Esophagus squamous epithelium (tissue), 5 donors: ENCODE results near the gene ANO8. TPM values are rescaled to one million over a fixed set of nuclear protein-coding genes. Genes with fewer than 3 reads are reported as not detected.

Experiments used
- DNase-seq: peaks from one replicate; lab custom pipeline; 2025; lab: John Stamatoyannopoulos, UW
- H3K27ac ChIP-seq, 4 donors: fragments of 200-600 bp; sonication (generic); one replicate each; pipeline ENCODE4 v1.5.1; 2016 to 2019; ENCODE audit warnings: mild to moderate bottlenecking in 1 of 4
- H3K27me3 ChIP-seq, 4 donors: fragments of 200-600 bp; sonication (generic); 1 replicate in 3 of 4; 2 replicates in 1 of 4; pipeline versions ENCODE4 v1.5.1 to v1.6.0; 2017 to 2021; ENCODE audit warnings: antibody characterized with exemption in 1 of 4
- H3K36me3 ChIP-seq, 3 donors: fragments of 200-600 bp; sonication (generic); one replicate each; pipeline ENCODE4 v1.5.1; 2016 to 2019
- H3K4me1 ChIP-seq, 3 donors: fragments of 200-600 bp; sonication (generic); one replicate each; pipeline ENCODE4 v1.5.1; 2017 to 2019
- H3K4me3 ChIP-seq, 4 donors: fragments of 200-600 bp; sonication (generic); 1 replicate in 3 of 4; 2 replicates in 1 of 4; pipeline ENCODE4 v1.5.1; 2016 to 2019; ENCODE audit warnings: mild to moderate bottlenecking in 2 of 4, moderate library complexity in 1 of 4
- H3K9me3 ChIP-seq, 3 donors: fragments of 200-600 bp; sonication (generic); one replicate each; pipeline ENCODE4 v1.5.1; 2016 to 2019
- POLR2A ChIP-seq, 4 donors: fragments of 450-650 bp; IDR thresholded peaks; one replicate each; pipeline ENCODE4 v1.6.1; 2017; ENCODE audit warnings: antibody characterized with exemption in 4 of 4, mild to moderate bottlenecking in 4 of 4, moderate library complexity in 3 of 4
- WGBS, 2 donors: methylation state at CpG; one replicate each; pipeline ENCODE4 v1.1.5; 2018; 5-methylcytosine and 5-hydroxymethylcytosine counted together
- intact Hi-C: fragments of 100-400 bp; cut with DNase I; formaldehyde crosslinking; loops from one replicate; pipeline ENCODE4 v1.15.0; 2022
- total RNA-seq, 4 donors: library from RNA; depleted of rRNA; stranded (reverse); fragments of >200 nt; gene quantifications; one replicate each; pipeline ENCODE4 v1.1.0, GENCODE V29; 2016
- TF ChIP-seq, protein P1 (sequence below), 6 experiments: fragments of 450-650 bp in 4 of 6; fragments of 200-600 bp in 2 of 6; sonication (generic) in 2 of 6; IDR thresholded peaks; one replicate each; pipeline ENCODE4 v1.5.1; 2016 to 2019; ENCODE audit warnings: antibody characterized with exemption in 6 of 6, mild to moderate bottlenecking in 4 of 6, moderate library complexity in 4 of 6
- donor health status: DM: yes; HTN: yes; CAD: no.

Gene ANO8
- total RNA-seq, 4 donors from 2014 or later: 3.8 to 19.1 (median 6.5) TPM

DNA sequence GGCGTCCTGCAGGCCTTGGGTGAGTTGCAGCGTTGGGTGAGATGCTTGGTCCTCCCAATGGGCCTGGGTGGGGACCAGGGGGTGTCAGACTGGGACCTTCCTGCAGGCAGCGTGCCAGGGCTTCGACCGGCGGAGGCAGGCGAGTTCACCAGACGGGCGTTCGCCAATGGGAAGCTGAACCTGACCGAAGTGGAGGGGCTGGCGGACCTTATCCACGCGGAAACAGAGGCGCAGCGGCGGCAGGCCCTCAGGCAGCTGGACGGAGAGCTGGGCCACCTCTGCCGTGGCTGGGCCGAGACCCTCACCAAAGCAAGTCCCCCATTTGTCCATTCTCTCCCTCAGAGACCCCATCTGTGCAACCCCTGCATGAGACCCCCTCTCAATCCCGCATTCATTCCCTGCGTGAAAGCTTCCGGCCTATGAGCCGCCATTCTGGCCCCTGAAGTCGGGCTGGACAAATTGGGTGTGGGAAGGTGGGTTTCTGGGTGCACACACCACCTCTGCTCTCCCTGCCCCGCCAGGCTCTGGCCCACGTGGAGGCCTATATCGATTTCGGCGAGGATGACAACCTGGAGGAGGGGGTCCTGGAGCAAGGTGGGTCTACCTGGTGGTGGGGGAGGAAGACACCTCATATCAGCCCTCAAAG lies 3.9 kb upstream of the ANO8 start:
- WGBS, 2 donors: 83 to 90% methylated on average over 4 to 20 of the region's 30 CpGs
- no peak for DNase-seq
- Histone ChIP-seq H3K27ac (peak overlapping the region in 3 of 4 donors; percentile 87 to 98 (median 96)), H3K4me3 (peak overlapping the region; percentile 57 to 89 (median 77)), H3K4me1 (peaks cover 30 to 68% (median 33%) of the 10 kb centered on the region in 3 donors), H3K9me3 (no peaks in the 10 kb centered on the region), H3K27me3 (no peaks in the 10 kb centered on the region), H3K36me3 (peaks cover 0 to 21% (median 0%) of the 10 kb centered on the region in 3 donors)
- intact Hi-C loops: no loop called here
- no peak for TF ChIP-seq POLR2A (IDR thresholded peaks at IDR 0.05)
- TF ChIP-seq, protein P1, sequence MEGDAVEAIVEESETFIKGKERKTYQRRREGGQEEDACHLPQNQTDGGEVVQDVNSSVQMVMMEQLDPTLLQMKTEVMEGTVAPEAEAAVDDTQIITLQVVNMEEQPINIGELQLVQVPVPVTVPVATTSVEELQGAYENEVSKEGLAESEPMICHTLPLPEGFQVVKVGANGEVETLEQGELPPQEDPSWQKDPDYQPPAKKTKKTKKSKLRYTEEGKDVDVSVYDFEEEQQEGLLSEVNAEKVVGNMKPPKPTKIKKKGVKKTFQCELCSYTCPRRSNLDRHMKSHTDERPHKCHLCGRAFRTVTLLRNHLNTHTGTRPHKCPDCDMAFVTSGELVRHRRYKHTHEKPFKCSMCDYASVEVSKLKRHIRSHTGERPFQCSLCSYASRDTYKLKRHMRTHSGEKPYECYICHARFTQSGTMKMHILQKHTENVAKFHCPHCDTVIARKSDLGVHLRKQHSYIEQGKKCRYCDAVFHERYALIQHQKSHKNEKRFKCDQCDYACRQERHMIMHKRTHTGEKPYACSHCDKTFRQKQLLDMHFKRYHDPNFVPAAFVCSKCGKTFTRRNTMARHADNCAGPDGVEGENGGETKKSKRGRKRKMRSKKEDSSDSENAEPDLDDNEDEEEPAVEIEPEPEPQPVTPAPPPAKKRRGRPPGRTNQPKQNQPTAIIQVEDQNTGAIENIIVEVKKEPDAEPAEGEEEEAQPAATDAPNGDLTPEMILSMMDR (IDR thresholded peaks at IDR 0.05): no peak

DNA sequence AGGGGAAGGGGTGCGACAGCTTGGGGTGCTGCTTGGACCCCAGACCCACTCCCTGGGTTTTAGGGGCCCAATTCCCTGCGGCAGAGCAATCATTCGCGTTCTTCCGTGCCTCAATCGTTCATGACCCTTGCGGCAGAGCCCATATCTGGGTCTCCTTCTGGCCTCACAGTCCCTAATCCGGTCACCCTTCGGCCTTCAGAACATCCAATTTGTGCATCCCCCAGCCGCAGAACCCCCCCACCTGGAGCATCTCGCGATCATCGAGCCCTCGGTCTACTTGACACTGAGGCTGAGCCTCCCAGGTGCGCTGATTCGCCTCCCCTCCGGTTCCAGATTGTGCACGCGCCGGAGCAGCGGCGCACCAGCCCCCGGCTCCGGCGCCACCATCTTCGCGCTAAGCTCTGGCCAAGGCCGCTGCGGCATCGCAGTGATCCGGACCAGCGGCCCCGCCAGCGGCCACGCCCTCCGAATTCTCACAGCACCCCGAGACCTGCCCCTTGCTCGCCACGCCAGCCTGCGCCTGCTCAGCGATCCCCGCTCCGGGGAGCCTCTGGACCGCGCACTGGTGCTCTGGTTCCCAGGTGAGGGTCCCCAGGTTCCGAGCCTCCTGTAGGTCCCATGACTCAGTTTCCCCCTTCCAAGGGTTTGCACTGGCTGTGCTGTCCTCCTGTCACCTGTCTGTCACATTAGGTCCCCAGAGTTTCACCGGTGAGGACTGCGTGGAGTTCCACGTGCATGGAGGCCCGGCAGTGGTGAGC lies 3.2 kb upstream of the ANO8 start:
- peaks cover 0 to 24% (median 0%) of the 10 kb centered on the region in 3 donors for H3K36me3 ChIP-seq
- DNase-seq: no peak
- WGBS, 2 donors: 2 to 3% methylated on average over 6 to 15 of the region's 50 CpGs
- no peaks in the 10 kb centered on the region for H3K9me3 ChIP-seq
- H3K27ac ChIP-seq: peak overlapping the region; percentile 87 to 98 (median 96)
- peaks cover 35 to 75% (median 37%) of the 10 kb centered on the region in 3 donors for H3K4me1 ChIP-seq
- intact Hi-C loops: no loop called here
- peak overlapping the region; percentile 57 to 89 (median 77) for H3K4me3 ChIP-seq
- H3K27me3 ChIP-seq: no peaks in the 10 kb centered on the region
- TF ChIP-seq, protein P1 (IDR thresholded peaks at IDR 0.05): no peak
- no peak for TF ChIP-seq POLR2A (IDR thresholded peaks at IDR 0.05)

DNA sequence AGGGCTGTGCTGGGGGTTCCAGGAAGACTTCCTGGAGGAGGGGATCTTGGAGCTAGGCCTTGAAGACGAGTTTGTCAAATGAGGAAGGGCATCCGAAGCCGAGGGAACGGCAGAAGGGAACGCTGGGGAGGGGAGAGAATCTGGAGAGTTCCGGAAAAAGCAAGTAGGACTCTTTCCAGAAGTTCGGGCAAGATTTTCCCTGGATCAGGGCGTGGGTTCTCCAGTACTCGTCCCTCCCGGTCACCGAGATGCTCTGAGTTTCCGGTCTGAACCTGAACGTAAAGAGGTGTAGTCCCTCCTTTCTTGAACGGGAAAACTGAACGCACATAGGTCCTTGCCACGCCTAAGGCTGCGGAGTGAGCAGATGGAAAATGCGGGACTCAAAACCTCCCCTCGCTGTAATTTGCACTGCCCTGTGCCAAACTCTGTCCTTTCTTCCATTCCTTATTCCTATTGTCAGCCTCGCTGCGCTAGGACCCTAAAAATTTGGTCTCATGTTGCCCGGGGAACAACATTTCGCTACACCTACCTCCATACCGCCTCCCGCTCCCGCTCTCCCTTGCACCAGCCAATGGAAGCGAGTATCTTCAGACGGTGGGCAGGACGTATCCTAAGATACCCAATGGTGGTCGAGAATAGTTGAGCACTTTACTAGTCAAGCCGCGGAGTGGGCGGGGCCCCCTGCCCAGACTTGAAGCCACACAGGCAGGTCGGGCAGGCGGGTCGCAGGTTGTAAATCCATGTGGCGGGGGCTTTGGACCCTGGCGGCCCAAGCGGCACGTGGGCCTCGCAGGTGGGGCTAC lies 2.4 kb upstream of the ANO8 start, which contains the start of gene GTPBP3:
TSS of gene GTPBP3 (plus strand) at position 682 of the 803 bp plus-strand sequence. CDS start at position 741, 59 bp downstream.
- intact Hi-C loops: no loop called here
- 0 to 1% methylated on average over 17 to 27 of the region's 41 CpGs for WGBS, 2 donors
- DNase-seq: peak; percentile 92
- Histone ChIP-seq H3K27me3 (peaks cover 0 to 4% (median 0%) of the 10 kb centered on the region in 4 donors), H3K9me3 (no peaks in the 10 kb centered on the region), H3K27ac (peak within 1 kb of the TSS; percentile 87 to 98 (median 96)), H3K4me1 (peaks cover 35 to 76% (median 38%) of the 10 kb centered on the region in 3 donors), H3K36me3 (peaks cover 0 to 27% (median 0%) of the 10 kb centered on the region in 3 donors), H3K4me3 (peak within 1 kb of the TSS; percentile 57 to 89 (median 77))
- TF ChIP-seq, protein P1 (IDR thresholded peaks at IDR 0.05): no peak
- TF ChIP-seq POLR2A (IDR thresholded peaks at IDR 0.05): peak in 1 of 4 donors; percentile 40

DNA sequence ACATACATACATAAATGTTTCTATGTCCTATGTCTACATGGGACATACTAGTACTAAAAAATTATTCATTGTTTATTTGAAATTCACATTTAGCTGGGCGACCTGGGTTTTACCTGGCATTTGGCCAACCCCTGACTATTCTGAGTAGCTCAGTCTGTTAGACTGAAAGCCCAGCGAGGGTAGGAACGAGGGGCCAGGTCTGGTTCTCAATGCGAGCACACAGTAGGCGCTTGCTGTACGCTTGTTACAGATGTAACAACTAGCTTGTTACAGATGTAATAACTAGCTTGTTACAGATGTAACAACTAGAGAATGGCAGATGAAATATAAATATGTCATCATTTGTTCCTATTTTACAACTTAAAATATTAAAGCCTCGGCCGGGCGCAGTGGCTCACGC lies 920 bp upstream of the ANO8 start:
- Histone ChIP-seq H3K27me3 (peaks cover 0 to 15% (median 0%) of the 10 kb centered on the region in 4 donors), H3K36me3 (peaks cover 0 to 17% (median 0%) of the 10 kb centered on the region in 3 donors), H3K4me3 (peak overlapping the region in 2 of 4 donors; percentile 57 to 92), H3K4me1 (peaks cover 35 to 68% (median 38%) of the 10 kb centered on the region in 3 donors), H3K27ac (peak overlapping the region; percentile 80 to 98 (median 93)), H3K9me3 (no peaks in the 10 kb centered on the region)
- WGBS, 2 donors: 32 to 62% methylated on average over 4 to 10 of the region's 10 CpGs
- DNase-seq: no peak
- TF ChIP-seq POLR2A (IDR thresholded peaks at IDR 0.05): no peak
- intact Hi-C loops: no loop called here
